Measurements from ENCODE around the gene PRMT9.

PRMT9 gene

DNA sequence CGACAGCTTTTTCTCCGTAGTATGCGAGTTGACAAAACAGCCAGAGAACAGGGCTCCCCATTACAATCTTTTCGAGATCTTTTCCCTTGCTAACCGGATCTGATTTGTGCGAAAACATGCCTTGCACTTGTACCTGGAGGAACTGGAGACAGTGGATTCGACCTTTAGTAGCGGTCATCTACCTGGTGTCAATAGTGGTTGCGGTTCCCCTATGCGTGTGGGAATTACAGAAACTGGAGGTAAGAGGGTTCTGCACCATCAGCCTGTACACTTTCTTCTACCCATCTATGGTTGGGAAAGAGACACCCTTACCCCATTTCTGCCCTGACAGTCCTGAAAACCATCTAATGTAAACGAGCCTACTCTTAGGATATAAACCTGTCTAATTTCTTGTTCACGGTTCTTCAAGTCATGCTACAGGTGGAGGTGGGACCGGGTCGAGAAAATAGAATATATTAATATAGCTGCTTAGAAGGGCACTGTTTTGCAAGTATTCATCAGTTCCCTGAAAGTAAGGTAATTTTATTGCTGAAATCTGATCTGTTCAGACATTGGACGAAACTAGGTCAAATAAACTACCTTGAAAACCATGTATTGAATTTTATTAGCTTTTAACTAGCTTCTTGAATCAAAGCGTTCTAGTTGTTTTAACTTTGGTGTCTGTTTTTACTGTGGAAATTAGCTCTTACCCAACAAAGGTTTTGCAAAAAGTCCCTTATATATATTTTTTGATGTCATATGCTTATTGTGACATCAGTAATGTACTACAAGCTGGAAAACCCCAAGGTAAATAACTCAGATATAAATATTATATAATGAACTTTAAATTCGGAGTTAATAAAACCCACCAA lies 65.9 kb downstream of the PRMT9 start:
- peak; percentile 17 for FAIRE-seq

DNA sequence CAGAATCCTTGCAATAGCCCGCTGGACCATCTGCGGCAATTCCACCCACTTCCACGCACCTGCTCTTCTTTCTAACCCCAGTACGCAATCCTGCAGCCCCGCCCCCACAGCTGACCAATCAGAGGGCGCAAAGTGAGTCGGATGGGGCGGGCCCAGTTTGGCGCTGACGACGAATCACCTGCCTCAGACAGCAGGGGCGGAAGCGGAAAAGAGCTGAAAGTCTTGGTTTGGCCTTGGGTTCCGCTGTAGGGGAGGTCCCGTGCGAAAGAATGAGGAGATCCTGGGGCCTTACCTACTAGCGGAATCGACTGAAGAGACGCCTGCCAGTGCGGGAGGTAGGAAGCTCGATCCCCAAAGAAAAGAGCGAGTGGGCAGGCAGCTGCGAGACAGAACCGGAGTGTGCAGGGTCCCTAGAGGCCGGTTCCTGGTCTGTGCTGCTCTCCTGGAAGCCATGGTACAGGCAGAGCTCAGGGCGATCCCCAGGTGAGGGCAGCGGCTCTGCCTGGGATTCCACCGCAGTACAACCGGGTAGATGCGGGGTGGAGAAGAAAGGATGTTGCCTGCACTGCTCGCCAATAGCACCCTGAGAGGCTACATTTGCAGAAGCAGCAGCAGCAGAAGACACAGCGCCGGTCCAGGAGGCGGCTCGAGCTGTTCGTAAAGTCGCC lies 66.7 kb downstream of the PRMT9 start, which contains the start of gene TMEM184C:
TSS of gene TMEM184C (plus strand) at position 225 of the 668 bp plus-strand sequence. CDS start 560 bp downstream, outside the sequence.
- peak; percentile 98 for FAIRE-seq

DNA sequence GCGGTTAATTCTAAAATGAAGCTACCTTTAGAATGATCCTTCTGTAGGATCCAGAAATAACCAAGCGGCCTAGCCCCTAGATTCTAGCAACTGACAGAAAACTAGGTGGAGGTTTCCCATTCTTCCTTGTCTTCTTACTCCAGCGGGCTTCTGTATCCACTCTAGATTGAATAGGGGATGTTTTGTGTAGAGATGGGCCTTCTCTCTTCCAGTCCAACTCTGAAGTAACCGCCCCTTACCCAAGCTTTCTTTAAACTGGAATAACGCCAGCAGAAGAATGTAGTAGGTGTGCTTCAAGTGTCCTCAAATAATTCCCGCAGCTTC lies 67.2 kb downstream of the PRMT9 start:
- no peak for FAIRE-seq

DNA sequence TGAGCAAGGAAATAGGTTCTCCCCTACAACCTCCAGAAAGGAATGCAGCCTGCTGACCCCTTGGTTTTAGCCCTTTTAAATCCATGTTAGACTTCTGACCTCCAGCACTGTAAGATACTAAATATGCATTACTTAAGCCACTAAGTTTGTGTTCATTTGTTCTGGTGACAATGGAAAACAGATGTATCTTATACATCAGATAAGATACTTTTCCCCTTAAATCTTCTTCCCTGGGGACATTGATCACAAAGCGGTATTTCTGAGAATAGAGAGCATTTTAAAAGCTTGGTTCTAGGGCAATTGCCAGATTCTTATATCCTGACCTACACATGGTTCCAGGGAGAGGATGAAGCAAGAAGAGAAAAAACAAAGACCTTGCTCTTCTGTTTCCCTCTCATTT lies 73.3 kb downstream of the PRMT9 start:
- FAIRE-seq: no peak

DNA sequence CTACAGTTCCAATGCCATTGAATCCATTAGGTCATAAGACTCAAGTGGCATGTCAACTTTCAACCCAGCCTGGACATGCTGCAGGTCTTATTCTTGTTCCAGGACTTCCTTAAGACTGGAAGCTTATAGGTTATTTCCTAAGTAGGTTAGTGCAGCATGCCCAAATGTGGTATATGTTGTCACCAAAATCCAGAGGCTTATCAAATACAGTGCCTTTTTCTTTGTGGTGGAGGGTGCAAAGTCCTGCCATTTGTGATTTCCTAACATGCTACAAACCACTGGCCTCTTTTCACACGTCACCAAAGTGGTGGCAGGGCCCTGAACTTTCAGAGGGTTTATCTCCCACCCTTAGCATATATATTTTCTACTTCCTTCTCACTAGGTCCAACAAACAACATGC lies 76.5 kb downstream of the PRMT9 start:
- FAIRE-seq: no peak

DNA sequence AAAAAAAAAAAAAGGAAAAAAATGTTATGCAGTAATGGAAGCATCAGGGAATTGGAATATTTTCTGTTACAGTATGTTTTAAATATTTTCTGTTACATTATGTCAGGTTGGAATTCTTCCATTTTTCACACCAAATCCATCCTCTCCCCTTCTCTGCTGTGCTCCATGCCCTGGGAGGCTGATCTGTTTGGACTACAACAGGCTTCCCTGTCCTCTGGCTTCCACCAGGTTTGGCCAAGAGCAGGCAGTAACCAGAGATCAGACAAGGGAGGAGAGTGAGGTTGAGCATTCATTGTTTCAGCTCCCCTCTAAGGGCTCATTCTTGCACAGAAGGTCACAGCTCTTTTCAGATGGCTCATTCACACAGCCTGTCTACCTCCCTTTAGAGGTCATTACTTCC lies 78.5 kb downstream of the PRMT9 start:
- FAIRE-seq: no peak

DNA sequence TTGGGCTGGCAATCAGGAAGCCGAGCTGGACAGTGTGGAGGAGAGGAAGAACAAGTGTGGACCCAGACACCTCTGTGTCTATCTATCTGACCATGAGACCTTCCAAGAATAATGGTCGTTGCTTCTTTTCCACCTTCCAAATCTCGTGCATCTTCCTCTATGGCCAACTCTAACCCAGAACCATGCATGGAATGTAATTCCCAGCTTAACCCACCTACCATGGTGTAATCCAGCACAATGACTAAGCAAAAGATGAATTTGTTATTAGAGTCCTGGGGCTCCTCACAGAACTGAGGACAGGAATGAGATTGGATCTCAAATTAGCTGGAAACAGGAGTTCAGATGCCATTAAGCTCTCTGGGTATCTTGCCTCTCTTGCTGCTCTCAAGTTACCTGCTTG lies 84.2 kb downstream of the PRMT9 start:
- no peak for FAIRE-seq

DNA sequence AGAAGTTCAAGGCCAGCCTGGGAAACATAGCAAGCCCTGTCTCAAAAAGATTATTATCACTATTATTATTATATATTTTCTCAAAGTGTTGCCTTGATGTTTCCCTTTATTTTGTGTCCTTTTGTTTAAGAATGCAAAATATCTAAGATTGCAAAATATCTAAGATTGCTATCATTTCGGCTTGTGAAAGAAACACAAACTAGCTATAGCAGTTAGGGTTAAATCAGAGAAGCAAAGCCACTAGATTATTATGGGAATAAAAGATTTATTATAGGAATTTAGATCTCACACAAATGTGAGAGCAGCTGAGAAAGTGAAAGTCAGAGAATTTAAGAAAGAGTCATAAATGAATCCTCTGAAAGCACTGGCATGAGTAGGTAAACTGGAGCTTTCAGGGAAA lies 84.8 kb downstream of the PRMT9 start:
- no peak for FAIRE-seq

DNA sequence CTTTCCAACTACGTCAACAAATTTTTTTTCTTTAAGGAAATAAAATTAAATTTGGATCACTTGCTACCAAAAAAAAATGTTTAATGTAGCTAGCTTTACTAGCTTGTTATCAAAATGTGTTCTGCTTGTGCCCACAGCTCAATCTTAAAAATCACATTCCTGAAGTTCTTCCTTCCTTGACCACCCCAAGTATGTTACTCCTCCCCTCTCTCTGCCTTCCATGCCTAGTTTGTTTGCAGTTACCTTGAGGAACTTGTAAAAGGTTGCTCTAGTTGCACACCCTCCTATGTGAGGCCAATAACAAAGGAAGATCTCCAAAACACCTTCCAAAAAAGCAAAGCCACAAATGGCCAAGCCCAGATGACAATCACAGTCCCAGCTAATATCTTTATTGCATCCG lies 86.4 kb downstream of the PRMT9 start:
- no peak for FAIRE-seq

DNA sequence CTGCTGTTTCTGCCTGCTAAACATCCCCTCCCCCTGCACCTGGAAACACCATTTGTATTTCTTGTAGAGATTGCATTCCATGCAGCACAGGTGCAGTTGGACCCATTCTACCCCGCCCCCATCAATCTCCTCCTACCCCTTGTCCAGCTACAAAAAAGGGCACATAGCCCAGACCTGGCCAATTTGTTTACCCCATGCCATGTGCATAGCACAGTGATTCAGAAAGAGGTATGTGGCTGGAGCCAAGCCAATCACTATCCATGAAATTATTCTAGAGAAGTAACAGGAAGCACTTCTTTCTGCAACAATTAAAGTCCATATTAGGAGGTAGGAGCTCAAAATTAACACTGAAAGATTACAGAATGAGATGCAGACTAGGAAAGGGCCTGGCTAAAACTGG lies 87.0 kb downstream of the PRMT9 start:
- no peak for FAIRE-seq

DNA sequence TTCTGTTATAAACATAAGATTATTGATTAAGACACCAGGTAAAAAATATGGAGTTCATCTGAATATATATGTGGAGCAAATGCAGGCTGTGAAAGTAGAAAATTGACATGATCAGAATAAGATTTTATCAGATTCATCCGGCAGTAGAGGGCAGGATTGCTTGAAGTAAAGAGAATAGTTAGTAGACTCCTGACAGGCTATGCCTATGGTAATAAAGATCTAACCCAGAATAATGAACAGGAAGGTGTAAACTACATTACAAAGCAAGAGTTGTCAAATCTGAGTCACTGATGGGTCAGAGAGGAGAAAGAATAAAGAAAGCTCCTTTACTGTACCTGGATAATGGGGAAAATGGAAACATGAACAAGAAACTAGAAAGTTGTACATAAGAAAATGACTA lies 87.6 kb downstream of the PRMT9 start:
- peak; percentile 47 for FAIRE-seq

DNA sequence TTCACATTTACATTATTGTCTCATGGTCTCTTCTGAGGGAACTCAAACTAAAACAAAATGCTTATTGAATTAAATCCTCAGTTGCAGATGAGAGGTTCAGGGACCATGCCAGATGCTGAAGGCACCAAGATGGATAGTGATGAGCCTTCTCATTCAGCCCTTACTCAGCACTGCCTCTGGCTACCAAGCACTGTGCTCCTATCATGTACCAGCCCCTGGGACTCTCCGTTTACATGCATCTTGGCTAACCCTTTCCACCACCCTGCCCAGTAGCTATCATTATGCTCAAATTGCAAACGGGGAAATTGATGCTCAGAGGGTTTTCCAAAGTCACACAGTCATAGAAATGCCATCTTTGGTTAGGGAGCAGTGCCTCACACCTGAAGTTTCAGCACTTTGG lies 89.4 kb downstream of the PRMT9 start:
- no peak for FAIRE-seq

DNA sequence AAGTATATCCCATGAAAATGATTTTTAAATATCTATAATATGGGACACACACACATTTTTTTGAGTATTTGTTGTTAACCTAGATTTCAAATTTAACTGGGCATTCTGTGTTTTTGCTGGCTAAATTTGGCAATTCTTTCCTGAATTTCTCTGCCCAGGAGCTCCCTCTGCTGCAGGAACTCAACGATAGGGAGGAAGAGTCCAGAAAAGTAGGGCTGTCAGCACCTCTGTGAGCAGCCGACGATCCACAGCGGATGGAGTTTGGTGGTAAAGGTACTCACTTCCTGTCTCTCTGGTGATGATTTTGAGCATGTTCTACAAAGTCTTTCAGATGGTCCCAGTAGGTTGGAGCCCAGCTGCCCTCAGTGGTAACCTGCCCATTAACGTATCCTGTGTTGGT lies 89.9 kb downstream of the PRMT9 start:
- FAIRE-seq: no peak

DNA sequence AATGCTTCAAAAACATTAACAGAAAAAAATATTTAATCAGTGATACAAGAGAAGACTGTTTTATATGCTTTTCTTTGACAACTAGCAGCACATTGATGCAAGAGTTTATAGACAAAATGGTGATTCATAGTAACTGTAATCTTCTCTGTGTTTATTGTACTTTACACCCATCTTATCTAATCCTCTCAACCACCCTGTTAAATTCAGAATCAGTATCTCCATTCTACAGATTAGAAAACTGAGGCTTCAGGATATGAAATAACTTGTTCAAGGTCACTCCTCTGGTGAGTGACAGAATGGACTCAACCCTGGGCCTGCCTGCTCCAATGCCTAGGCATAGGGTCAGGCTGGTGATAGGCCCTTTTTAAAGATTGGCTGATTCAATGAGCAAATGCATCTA lies 92.9 kb downstream of the PRMT9 start:
- FAIRE-seq: no peak

DNA sequence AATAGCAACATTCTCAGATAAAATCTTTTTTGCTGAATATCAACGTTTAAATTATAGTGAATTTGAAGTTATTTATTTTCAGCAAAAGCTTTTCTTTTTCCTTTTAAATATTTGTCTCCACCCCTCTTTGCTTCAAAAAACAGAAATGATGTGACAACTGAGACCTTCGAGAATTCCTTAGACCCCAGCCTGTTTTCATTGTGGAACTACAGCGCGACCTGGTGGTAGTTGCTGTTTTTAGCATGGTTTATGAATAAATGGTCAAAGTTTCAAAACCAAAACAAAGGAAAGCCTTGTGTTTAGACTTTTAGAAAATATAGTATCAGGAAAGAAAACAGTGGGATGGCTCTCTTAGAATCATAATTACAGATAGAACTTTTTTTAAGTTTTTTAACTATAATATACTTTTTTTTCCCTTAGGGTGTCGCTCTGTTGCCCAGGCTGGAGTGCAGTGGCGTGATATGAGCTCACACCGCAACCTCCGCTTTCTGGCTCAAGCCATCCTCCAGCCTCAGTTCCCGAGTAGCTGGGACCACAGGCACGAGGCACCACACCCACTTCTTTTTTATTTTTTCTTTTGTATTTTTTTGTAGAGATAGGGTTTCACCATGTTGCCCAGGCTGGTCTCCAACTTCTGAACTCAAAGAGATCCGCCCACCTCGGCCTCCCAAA lies 93.6 kb downstream of the PRMT9 start:
- peak; percentile 98 for FAIRE-seq

DNA sequence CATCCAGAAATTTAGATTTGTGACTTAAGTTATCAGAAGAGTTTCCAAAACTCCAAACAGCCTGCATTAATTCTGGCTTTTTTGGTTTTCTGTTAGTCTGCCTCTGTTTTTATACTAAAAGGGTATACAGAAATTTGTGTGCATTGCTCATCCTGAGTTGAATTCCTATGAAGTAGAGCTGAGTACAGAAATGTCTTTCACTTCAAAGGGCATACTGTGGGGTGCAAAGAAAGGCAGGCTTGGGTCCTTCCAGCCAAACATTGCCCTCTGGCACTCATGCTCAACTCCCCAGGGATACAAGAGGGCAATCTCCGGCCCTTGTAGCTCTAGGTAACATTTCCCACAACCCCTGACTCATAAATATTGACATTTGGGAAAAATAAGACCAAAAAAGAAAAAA lies 94.4 kb downstream of the PRMT9 start:
- FAIRE-seq: no peak
